Keratinocyte (primary cell): ENCODE measurements around the gene NRN1L. TPM values are rescaled to one million over a fixed set of nuclear protein-coding genes. Genes with fewer than 3 reads are reported as not detected.

Experiments
- DNase-seq: peaks from one replicate; pipeline ENCODE4 v3.0.0-alpha.2; 2011; ENCODE audit warnings: low read depth, missing footprints, low spot score
- FAIRE-seq: peaks from 2 replicates; lab custom pipeline; 2011; peaks lifted over from hg19 to GRCh38; lab: Jason Lieb, UNC
- H2AFZ ChIP-seq: 2 replicates; pipeline ENCODE4 v1.6.0; 2012; ENCODE audit warnings: low read length, control low read depth, inconsistent platforms; ENCODE audit not compliant: control insufficient read depth
- H3K27ac ChIP-seq: 2 replicates; pipeline ENCODE4 v1.5.1; 2011; ENCODE audit warnings: low read length; ENCODE audit not compliant: control insufficient read depth, insufficient read depth
- H3K27me3 ChIP-seq: 3 replicates; pipeline ENCODE4 v1.6.0; 2011; ENCODE audit warnings: low read length; ENCODE audit not compliant: control insufficient read depth, insufficient read depth; ENCODE audit errors: extremely low read depth
- H3K36me3 ChIP-seq, 2 experiments: 2 replicates in 1 of 2; 3 replicates in 1 of 2; pipeline ENCODE4 v1.5.1; 2011; ENCODE audit warnings: low read length in 2 of 2, mild to moderate bottlenecking in 1 of 2; ENCODE audit not compliant: control insufficient read depth in 2 of 2, insufficient read depth in 2 of 2; ENCODE audit errors: extremely low read depth in 1 of 2
- H3K4me1 ChIP-seq: 3 replicates; pipeline ENCODE4 v1.5.1; 2011; ENCODE audit warnings: low read length; ENCODE audit not compliant: control insufficient read depth, insufficient read depth; ENCODE audit errors: extremely low read depth
- H3K4me2 ChIP-seq: 3 replicates; pipeline ENCODE4 v1.6.0; 2011; ENCODE audit warnings: low read depth, low read length; ENCODE audit not compliant: control insufficient read depth, insufficient read depth; ENCODE audit errors: extremely low read depth
- H3K4me3 ChIP-seq, 3 experiments: fragments of 200-600 bp in 1 of 3; sonication (generic) in 1 of 3; 2 replicates in 2 of 3; 3 replicates in 1 of 3; pipeline ENCODE4 v1.5.1; 2011 to 2016; ENCODE audit warnings: low read length in 3 of 3, mild to moderate bottlenecking in 3 of 3, control low read depth in 2 of 3, inconsistent platforms in 1 of 3, low read depth in 1 of 3, mixed read lengths in 1 of 3, mixed run types in 1 of 3, moderate library complexity in 1 of 3; ENCODE audit not compliant: control insufficient read depth in 2 of 3, insufficient read depth in 2 of 3; ENCODE audit errors: extremely low read depth in 1 of 3
- H3K79me2 ChIP-seq: 2 replicates; pipeline ENCODE4 v1.6.0; 2012; ENCODE audit warnings: low read length; ENCODE audit not compliant: control insufficient read depth, insufficient read depth
- H3K9ac ChIP-seq: 3 replicates; pipeline ENCODE4 v1.6.0; 2011; ENCODE audit warnings: low read length; ENCODE audit not compliant: control insufficient read depth, insufficient read depth; ENCODE audit errors: extremely low read depth
- H3K9me1 ChIP-seq: 3 replicates; pipeline ENCODE4 v1.6.0; 2011; ENCODE audit warnings: low read length; ENCODE audit not compliant: control insufficient read depth, insufficient read depth; ENCODE audit errors: extremely low read depth
- H3K9me3 ChIP-seq: 2 replicates; pipeline ENCODE4 v1.5.1; 2012; ENCODE audit warnings: low read depth, low read length; ENCODE audit not compliant: control insufficient read depth
- H4K20me1 ChIP-seq: 3 replicates; pipeline ENCODE4 v1.6.0; 2011; ENCODE audit warnings: low read length; ENCODE audit not compliant: control insufficient read depth, insufficient read depth; ENCODE audit errors: extremely low read depth
- CTCF ChIP-seq, 3 experiments: IDR thresholded peaks in 1 of 3; conservative IDR thresholded peaks in 1 of 3; optimal IDR thresholded peaks in 1 of 3; 2 replicates in 2 of 3; 3 replicates in 1 of 3; pipeline versions ENCODE3 to v1.5.1; 2011; ENCODE audit warnings: low read length in 3 of 3, mild to moderate bottlenecking in 3 of 3, moderate library complexity in 2 of 3, control low read depth in 1 of 3, inconsistent platforms in 1 of 3; ENCODE audit not compliant: insufficient read depth in 2 of 3; ENCODE audit errors: extremely low read depth in 1 of 3
- EZH2 ChIP-seq: IDR thresholded peaks from one replicate; pipeline ENCODE4 v1.6.1; 2012; ENCODE audit warnings: inconsistent platforms, mild to moderate bottlenecking, low read length, moderate library complexity
- dilution Hi-C: fragments of 300-500 bp; cut with MboI; formaldehyde crosslinking; loops from one replicate; pipeline ENCODE4 v1.7.0; 2020; ENCODE audit warnings: low sequenced_read_pairs; ENCODE audit not compliant: extremely low pct_ligation_motif_present
- polyA plus RNA-seq, 5 experiments: library from polyadenylated mRNA; depleted of rRNA in 3 of 5; stranded (reverse) in 3 of 5; stranded (forward) in 1 of 5; unstranded in 1 of 5; fragments of >200 nt; gene quantifications; 1 replicate in 1 of 5; 2 replicates in 3 of 5; 3 replicates in 1 of 5; pipeline versions ENCODE4 v1.2.1 to v1.2.3, GENCODE V29; 2011 to 2012; ENCODE audit warnings: missing spikeins in 2 of 5, low read depth in 1 of 5, low replicate concordance in 1 of 5

NRN1L gene
- polyA plus RNA-seq, 1 donor (not counting 4 experiments of a cell fraction or from before 2014, with no cell fraction given): not detected

- dilution Hi-C loops: no loop called here
These were observed 1.3 kb downstream of the NRN1L start for GRCh38 chr16:67885976-67886375.

GRCh38 chr16:67886387-67886786, 1.7 kb downstream of the NRN1L start:
- DNase-seq (no peak), FAIRE-seq (no peak)
- H3K4me2 ChIP-seq: no peak overlapping the region
- peaks cover 24% of the 10 kb centered on the region in 2 experiments for H3K36me3 ChIP-seq
- H3K27me3 ChIP-seq: no peaks in the 10 kb centered on the region
- dilution Hi-C loops: no loop called here
- no peaks in the 10 kb centered on the region for H3K79me2 ChIP-seq
- TF ChIP-seq CTCF (optimal IDR thresholded peaks at IDR 0.05 in 1 of 3, IDR thresholded peaks at IDR 0.05 in 1 of 3, conservative IDR thresholded peaks at IDR 0.05 in 1 of 3; ENCODE audit: extremely low read depth in 1 of 3, insufficient read depth in 2 of 3, low read length in 3 of 3): no peak
- TF ChIP-seq EZH2: no peak
- H3K9ac ChIP-seq: no peak overlapping the region
- peaks cover 15% of the 10 kb centered on the region for H4K20me1 ChIP-seq
- H2AFZ ChIP-seq: no peak overlapping the region
- H3K4me1 ChIP-seq: peaks cover 4% of the 10 kb centered on the region
- H3K27ac ChIP-seq: no peak overlapping the region
- no peaks in the 10 kb centered on the region for H3K9me3 ChIP-seq
- no peaks in the 10 kb centered on the region for H3K9me1 ChIP-seq
- no peak overlapping the region for H3K4me3 ChIP-seq

More at GRCh38 chr16:67885976-67886375, 1.3 kb downstream of the NRN1L start:
- no peak overlapping the region for H3K27ac ChIP-seq
- no peaks in the 10 kb centered on the region for H3K9me1 ChIP-seq
- no peaks in the 10 kb centered on the region for H3K9me3 ChIP-seq
- H2AFZ ChIP-seq: no peak overlapping the region
- FAIRE-seq: no peak
- no peak overlapping the region for H3K4me3 ChIP-seq
- H3K36me3 ChIP-seq: peaks cover 27 to 28% of the 10 kb centered on the region in 2 experiments
- no peak for DNase-seq
- H4K20me1 ChIP-seq: peaks cover 15% of the 10 kb centered on the region
- no peak overlapping the region for H3K9ac ChIP-seq
- peaks cover 4% of the 10 kb centered on the region for H3K4me1 ChIP-seq
- H3K27me3 ChIP-seq: no peaks in the 10 kb centered on the region
- TF ChIP-seq CTCF (optimal IDR thresholded peaks at IDR 0.05 in 1 of 3, IDR thresholded peaks at IDR 0.05 in 1 of 3, conservative IDR thresholded peaks at IDR 0.05 in 1 of 3; ENCODE audit: extremely low read depth in 1 of 3, insufficient read depth in 2 of 3, low read length in 3 of 3): no peak
- TF ChIP-seq EZH2: no peak
- no peaks in the 10 kb centered on the region for H3K79me2 ChIP-seq
- H3K4me2 ChIP-seq: no peak overlapping the region
